CD4-positive, alpha-beta T cell treated with Interleukin-12 subunit alpha and Interleukin-12 subunit beta, for 1 hour (primary cell): ENCODE results near the gene DUS2.

ENCODE experiments used
- DNase-seq: peaks from one replicate; pipeline ENCODE4 v3.0.0-alpha.2; 2020

DUS2 gene

GRCh38 chr16:68047987-68048386, 24.9 kb downstream of the DUS2 start:
- DNase-seq = no peak

- DNase-seq = no peak
Measured at GRCh38 chr16:68049449-68049848, 26.4 kb downstream of the DUS2 start.

- no peak for DNase-seq
Measured at GRCh38 chr16:68055395-68055794, 32.3 kb downstream of the DUS2 start.

- DNase-seq = no peak
Measured at GRCh38 chr16:68059804-68060203, 36.7 kb downstream of the DUS2 start.

GRCh38 chr16:68061396-68061795, 38.3 kb downstream of the DUS2 start:
- DNase-seq = no peak

GRCh38 chr16:68062910-68063393, 39.9 kb downstream of the DUS2 start:
- peak; percentile 53 for DNase-seq

GRCh38 chr16:68064791-68065365, 41.8 kb downstream of the DUS2 start:
- peak; percentile 79 for DNase-seq

GRCh38 chr16:68065716-68066305, 42.7 kb downstream of the DUS2 start:
- no peak for DNase-seq

- DNase-seq = no peak
Measured at GRCh38 chr16:68066763-68067162, 43.7 kb downstream of the DUS2 start.

- DNase-seq = no peak
Measured at GRCh38 chr16:68068926-68069325, 45.8 kb downstream of the DUS2 start.

GRCh38 chr16:68069511-68070248, 46.6 kb downstream of the DUS2 start:
- peak; percentile 63 for DNase-seq

GRCh38 chr16:68070249-68070730, 47.2 kb downstream of the DUS2 start:
- peak; percentile 31 for DNase-seq

- peak; percentile 23 for DNase-seq
Measured at GRCh38 chr16:68070806-68071517, 47.9 kb downstream of the DUS2 start.

- DNase-seq = no peak
Measured at GRCh38 chr16:68071518-68071901, 48.4 kb downstream of the DUS2 start.

- DNase-seq = no peak
Measured at GRCh38 chr16:68072038-68072695, 49.1 kb downstream of the DUS2 start.

GRCh38 chr16:68073902-68074760, 51.0 kb downstream of the DUS2 start:
- DNase-seq = no peak

GRCh38 chr16:68074850-68075555, 51.9 kb downstream of the DUS2 start:
- peak; percentile 78 for DNase-seq

- no peak for DNase-seq
Measured at GRCh38 chr16:68075980-68076379, 52.9 kb downstream of the DUS2 start.

GRCh38 chr16:68076560-68076959, 53.5 kb downstream of the DUS2 start:
- no peak for DNase-seq

- DNase-seq = no peak
Measured at GRCh38 chr16:68077866-68078700, 55.0 kb downstream of the DUS2 start.
